HG03565 (cell line): ENCODE results near the gene CISD2.
"Not testable (repeated sequence)": the region's sequence is repeated elsewhere in the genome, so short reads cannot be mapped to it uniquely, and the experiment has no call there.

Experiments
- ATAC-seq: cut with Tn5 transposase; IDR thresholded peaks from one replicate; pipeline ENCODE4 v1.9.1; 2021; ENCODE audit warnings: mild to moderate bottlenecking, moderate library complexity; ENCODE audit not compliant: unreplicated experiment

Gene CISD2, protein sequence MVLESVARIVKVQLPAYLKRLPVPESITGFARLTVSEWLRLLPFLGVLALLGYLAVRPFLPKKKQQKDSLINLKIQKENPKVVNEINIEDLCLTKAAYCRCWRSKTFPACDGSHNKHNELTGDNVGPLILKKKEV

GRCh38 chr4:102868781-102869568, at the start of gene CISD2:
TSS of gene CISD2 (plus strand) at chr4:102868992. CDS start at chr4:102869085, 93 bp downstream.
- ATAC-seq = peak; percentile 82

GRCh38 chr4:102819100-102819499, 49.7 kb upstream of the CISD2 start:
- not testable (repeated sequence) for ATAC-seq

DNA sequence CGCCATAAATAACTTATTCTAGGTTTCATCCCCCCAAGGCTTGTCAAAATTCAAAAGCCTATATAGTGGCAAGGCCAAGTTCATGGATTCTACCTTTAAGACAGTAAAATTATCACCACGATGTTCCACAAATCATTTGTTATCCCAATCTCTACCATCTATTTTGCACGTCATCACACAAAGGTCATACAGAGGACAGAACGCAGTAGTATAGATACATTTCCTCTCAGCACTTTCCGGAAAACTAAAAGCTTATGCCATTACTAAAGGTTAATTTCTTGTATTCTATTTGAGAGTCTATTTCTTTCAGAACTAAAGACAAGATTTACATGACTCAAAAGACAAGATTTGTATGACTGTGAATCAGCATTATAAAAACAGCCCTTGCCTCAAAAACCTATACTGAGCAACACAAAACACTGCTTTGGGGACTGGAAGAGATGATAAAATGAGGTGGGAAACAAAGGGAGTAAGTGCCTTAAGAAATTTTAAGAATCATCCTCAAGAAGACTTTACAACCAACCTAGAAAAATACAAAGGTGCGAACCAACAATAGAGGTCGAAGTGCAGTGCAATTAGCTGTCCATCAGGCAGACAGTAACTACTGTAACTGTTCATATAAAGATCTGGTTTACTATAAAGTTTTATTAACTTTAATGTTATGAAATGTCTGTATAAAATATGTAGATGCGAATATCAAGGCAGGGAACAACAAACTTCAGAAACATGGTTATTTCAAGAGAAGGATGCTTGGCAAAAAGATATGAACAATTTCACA, 49.0 kb upstream of the CISD2 start:
- no peak for ATAC-seq

- ATAC-seq = no peak
Observed at GRCh38 chr4:102823464-102823863, 45.3 kb upstream of the CISD2 start.

DNA sequence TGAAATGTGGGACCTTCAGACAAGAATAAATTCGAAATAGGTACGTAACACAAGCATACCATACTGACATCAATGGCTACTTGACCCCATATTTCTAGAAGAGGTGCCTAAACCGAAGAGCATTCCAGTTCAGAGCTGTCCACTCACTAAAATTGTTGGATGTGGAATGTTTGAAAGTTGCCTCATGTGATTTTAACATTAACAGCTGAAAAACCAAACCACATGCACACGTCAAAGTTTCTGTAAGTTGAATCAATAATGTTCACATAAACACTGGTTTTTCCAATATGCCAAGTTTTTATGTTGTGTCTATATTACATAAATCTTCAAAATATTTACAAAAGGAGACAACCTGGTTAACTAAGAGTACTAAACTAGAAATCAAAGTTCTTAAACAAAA, 44.9 kb upstream of the CISD2 start:
- ATAC-seq = no peak

- no peak for ATAC-seq
Observed at GRCh38 chr4:102824398-102824797, 44.4 kb upstream of the CISD2 start.

GRCh38 chr4:102825261-102826091, 43.3 kb upstream of the CISD2 start:
- no peak for ATAC-seq

DNA sequence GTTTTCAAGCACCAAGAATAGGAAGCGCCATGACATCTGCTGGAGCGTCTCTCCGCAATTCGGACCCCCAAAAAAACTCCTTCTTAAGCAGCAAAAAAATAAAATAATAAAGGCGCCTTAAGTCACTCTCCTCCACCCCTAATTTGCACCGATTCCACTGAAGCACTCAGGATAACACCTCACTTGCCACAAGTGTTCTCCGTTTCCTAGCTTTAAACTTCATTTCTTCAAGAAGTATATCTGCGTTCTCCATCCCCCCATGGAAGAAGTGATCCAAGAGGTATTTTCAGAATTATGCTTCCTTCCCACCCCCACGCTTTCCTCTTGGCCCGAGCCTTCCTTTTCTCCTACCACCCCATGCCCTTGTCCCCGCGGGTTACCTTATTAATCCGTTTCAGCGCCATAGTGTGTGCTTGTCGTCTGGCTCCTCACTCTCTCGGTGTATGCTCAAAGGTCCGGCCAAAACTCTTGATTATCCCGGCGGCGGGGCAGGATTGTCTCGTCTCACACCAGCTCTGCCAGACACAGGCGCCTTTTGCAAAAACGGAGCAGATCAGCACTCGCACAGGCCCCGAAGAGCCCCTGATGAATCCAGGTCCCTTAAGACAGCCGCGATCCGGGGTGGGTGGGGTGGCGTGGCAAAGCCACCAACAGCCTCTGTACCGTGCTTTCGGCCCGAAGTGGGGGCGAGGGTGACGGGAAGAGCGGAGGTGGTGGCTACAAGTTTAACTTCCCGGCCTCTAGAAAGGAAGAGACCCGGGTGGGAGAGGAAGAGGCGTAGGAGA, 42.5 kb upstream of the CISD2 start:
- ATAC-seq = no peak

- ATAC-seq = peak; percentile 18
Observed at GRCh38 chr4:102826890-102827673, 41.7 kb upstream of the CISD2 start, which contains the start of gene UBE2D3. TSS of gene UBE2D3 (minus strand) at chr4:102827551. CDS start at chr4:102826508, 1,043 bp downstream.

DNA sequence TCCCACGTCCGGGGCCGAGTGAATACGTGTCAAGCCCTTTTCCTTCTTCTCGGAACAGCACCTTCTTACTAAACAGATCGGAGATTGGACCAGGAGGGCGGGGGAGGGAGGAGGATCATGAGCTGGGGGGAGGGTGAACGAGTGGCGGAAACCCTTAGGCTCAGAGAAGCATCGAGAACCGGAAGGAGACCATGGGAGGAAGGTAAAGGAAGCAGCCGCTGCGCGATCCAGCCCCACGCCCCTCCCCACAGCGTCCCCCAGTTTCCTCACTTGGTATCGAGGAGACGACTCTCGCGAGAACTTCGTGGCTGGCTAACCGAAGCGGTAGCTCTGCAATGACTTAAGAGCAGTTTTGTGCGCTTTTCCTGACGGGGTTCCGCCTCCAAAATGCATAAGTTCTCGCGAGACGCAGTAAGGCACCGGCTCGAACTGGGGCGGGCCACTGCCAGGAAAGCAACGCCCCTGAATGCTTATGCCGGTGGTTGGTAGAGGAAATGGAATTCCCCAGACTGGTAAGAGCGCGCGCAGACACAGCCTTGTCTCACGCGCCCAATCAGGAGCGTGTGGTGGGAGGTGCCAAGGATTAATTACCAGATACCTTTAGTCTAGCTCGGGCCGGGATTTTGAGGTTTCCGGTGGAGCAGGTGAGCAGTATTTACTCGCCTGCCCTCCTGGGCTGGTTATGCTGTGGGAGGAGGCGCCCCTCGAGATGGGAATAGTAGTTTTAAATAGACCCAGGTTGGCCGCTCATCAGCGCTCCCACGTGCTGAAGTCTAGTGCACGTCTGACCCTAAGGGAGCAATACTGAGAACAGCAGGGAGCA, 40.9 kb upstream of the CISD2 start:
- peak; percentile 73 for ATAC-seq

GRCh38 chr4:102828497-102828808, 40.3 kb upstream of the CISD2 start:
- no peak for ATAC-seq

DNA sequence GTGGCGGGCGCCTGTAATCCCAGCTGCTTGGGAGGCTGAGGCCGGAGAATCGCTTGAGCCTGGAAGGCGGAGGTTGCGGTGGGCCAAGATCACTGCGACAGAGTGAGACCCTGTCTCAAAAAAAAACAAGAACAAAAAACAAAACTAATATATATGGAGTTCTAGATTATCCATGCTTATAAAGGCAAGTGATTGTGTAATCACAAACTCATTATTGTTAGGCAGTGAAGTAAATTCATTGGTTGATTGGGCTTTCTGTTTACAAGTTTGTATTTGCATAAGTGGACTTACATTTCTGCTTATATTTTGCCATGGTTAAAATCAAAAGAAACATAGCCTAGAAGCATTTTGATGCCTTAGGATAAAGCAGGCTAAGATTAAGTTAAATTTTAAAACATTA, 39.0 kb upstream of the CISD2 start:
- no peak for ATAC-seq

GRCh38 chr4:102832105-102832504, 36.7 kb upstream of the CISD2 start:
- no peak for ATAC-seq

DNA sequence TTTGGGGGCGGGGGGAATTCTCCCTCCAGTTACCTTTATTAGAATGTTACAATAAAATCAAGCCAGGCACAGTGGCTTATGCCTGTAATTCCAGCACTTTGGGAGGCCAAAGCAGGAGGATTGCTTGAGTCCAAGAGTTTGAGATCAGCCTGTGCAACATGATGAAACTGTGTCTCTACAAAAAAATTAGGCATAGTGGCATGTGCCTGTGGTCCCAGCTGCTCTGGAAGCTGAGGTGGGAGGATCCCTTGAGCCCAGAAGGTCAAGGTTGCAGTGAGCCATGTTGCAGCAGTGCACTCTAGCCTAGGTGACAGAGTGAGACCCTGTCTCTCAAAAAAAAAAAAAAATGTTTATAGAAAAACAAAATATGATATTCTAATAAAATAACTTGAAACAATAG, 36.1 kb upstream of the CISD2 start:
- no peak for ATAC-seq

DNA sequence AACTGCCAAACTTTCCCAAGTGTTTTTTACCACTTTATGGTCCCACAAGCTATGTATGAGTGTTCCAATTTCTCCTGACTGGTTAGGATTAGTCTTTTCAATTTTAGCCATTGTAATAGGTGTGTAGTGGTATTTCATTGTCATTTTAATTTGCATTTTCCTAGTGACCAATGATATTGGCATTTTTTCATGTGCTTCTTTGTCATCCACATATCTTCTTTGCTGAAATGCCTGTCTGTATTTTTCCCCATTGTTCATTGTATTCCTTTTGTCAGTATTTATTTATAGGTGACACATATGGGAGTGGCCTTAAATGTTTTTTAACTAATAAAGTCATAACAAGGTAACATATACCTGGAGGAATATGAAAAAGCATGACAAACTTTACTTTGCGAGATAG, 32.2 kb upstream of the CISD2 start:
- no peak for ATAC-seq

GRCh38 chr4:102842367-102842766, 26.4 kb upstream of the CISD2 start:
- no peak for ATAC-seq

DNA sequence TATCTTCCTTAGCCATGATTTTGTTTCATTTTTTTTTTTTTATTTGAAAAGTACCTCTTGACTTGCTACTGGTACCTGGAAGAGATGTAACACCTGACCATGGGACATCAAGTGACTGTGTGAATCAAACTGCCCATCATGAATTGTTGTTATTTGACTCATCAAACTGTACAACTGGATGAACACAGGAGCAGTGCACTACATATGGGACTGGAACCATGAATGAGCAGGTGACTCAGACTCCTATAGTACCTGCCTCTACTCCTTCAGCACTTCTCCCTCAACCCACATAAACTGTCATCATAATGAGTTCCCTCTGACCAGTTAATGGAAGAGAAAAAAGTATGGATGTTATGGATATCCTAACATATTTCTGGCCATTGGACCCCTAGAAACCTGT, 25.5 kb upstream of the CISD2 start:
- no peak for ATAC-seq

DNA sequence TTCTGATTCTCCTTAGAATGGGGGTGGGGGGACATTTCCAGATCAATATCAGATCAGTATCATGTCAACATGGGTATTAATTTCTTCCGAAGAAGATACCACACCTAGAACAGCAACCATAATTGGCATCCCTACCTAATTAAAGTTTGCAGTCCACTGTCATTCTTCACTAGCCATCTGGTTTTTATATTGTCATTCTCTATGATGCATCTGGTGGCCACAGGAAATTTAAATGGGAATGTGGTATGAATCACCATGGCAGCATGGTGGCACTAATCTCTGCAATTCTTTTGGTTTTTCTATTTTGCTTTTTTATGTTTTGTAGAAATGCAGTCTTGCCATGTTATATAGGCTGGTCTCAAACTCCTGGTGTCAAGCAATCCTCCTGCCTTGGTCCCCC, 24.9 kb upstream of the CISD2 start:
- ATAC-seq = no peak

DNA sequence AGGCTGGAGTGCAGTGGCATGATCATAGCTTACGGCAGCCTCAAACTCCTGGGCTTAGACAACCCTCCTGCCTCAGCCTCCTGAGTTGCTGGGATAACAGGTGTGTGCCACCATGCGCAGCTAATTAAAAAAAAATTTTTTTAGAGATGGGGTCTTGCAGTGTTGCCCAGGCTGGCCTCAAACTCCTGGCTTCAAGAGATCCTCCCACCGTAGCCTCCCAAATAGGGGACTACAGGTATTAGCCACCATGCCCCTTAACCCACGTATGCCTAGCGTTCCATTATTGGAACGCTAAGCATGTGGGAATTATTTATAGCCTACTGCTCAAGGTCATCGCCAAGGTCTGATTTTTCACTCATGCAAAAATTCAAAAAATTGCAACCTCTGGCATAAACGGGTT, 21.1 kb upstream of the CISD2 start:
- ATAC-seq = no peak
